NCI-H226 (cell line): ENCODE results near the gene GABARAPL2.
"Not testable (repeated sequence)": the region's sequence is repeated elsewhere in the genome, so short reads cannot be mapped to it uniquely, and the experiment has no call there.

Source experiments
- DNase-seq: peaks from one replicate; pipeline ENCODE4 v3.0.0-alpha.2; 2015

GABARAPL2 gene, protein sequence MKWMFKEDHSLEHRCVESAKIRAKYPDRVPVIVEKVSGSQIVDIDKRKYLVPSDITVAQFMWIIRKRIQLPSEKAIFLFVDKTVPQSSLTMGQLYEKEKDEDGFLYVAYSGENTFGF

DNA sequence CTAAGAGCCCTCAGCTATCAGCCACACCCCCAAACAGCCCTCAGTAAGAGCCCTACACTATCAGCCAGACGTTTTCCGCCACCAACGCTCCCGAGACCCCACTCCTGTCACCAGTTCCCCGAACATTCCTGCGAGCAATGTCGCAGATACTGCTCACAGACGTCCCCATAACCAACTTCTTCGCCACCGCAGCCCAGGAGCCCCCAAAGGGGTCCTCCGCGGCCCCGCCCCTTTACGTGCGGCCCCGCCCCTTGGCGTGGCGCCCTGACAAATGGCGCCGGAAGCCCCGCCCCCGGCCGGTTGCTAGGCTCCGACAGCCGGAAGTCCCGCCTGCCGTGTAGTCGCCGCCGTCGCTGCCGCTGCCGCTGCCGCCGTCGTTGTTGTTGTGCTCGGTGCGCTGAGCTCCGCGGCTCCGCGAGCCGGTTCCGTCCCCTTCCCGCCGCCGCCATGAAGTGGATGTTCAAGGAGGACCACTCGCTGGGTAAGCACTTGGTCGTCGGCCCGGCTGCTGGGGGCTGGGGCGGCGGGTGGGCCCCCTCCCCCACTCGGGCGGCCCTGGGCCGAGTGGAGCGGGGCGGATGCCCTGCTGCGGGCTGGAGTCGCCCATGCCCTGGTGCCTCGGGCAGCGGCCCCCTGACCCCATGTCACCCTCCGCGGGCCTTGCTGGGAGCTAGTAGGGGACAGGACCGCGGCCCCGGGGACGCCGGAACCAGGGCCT, at the start of gene GABARAPL2:
TSS of gene GABARAPL2 (plus strand) at position 340 of the 718 bp plus-strand sequence. CDS start at position 448, 108 bp downstream.
- peak; percentile 46 for DNase-seq

DNA sequence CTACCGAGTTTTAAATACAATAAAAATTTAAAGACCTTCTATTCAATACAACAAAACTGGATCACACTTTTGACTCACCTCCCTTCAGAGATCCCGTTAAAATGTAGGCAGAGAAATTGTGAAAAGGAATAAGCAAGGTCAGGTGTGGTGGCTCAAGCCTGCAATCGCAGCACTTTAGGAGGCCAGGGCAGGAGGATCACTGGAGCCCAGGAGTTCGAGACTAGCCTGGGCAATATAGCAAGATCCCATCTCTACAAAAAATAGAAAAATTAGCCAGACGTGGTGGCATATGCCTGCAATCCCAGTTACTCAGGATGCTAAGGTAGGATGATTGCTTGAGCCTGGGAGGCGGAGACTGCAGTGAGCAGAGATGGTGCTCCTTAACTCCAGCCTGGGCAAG, 47.0 kb upstream of the GABARAPL2 start:
- DNase-seq = no peak

DNA sequence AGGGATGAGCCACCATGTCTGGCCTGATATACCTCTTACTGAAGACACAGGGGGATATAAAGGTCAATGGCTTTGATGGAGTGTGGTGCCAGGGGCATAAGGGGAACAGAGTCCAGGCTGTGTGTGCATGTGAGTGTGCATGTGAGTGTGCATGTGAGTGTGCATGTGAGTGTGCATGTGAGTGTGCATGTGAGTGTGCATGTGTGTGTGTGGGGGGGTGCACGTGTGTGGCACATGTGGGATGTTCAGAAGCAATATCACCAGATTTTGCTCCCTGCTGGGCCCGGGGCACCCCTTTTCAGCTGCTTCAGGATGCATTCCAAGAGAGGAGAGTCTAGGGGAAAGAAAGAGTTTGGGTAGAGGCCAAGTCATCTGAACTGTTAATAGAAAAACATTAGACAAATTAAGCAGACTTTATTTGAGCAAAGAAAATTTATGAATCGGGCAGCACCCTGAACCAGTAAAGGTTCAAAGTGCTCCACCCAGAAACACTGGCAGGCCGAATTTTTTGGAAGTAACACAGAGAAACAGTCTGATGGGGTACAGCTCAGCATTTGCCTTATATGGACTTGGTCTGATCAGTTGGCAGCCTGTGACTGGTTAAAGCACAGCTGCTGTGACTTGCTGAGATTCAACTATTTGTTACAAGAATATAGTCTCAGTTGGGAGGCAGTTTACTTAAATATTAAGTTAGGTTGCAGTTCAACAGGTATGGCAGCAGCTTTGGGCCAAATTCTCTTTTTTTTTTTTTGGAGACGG, 40.0 kb upstream of the GABARAPL2 start:
- DNase-seq = no peak

DNA sequence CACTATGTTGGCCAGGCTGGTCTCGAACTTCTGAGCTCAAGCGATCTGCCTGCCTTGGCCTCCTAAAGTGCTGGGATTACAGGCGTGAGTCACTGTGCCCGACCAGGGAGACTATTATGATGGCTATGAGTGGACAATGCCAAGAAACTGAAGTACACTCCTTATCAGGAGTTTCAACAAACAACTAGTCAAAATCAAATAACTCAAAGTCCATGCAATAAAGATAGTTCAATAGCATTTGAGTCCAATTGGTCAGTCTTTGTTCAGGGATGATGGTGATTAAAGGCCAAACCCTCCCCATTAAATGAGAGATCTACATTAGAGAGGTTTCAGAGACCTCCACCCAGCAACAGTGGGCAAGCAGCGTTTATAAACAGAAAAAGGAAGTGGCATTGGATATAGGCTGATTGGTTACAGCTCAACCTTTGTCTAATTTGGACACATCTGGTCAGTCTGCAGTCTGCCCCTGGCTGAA, 38.3 kb upstream of the GABARAPL2 start:
- no peak for DNase-seq

DNA sequence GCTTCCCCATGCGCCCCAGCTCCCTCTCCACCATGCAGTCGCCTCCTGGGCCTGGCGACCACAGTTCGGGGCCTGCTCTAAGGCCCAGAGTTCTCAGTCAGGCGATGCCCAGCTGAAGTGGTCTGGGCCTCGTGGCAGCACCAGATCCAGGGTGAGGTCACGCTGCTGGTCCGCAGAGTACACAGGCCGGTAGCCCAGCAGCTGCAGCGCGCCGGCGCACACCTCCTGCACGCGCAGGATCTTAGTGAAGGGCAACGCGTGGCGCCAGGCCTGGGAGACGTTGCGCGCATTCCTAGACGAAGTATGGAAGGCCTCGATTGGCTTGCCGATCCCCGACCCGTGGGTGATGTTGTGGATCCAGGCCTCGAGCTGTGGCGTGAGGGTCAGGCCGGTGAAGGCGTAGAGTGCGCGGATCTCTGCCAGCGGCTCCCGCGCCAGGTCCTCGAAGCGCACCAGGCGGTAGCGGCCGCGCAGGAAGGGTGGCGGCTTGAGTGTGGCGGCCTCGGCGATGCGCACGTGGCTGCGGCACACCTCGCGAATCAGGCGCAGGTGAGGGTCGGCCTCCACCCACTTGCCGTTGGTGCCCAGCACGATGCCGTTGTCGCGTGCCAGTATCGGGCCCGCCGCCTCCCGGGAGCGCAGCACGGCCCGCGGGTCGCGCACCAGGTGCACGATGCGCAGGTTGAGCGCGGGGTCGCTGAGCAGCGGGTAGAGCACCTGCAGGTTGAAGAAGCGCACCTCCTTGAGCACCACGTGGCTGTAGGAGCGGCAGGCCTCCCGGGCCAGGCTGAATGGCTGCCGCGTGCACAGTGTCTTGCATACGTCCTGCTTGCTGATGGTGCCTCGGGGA, 36.9 kb upstream of the GABARAPL2 start:
- DNase-seq = no peak

DNA sequence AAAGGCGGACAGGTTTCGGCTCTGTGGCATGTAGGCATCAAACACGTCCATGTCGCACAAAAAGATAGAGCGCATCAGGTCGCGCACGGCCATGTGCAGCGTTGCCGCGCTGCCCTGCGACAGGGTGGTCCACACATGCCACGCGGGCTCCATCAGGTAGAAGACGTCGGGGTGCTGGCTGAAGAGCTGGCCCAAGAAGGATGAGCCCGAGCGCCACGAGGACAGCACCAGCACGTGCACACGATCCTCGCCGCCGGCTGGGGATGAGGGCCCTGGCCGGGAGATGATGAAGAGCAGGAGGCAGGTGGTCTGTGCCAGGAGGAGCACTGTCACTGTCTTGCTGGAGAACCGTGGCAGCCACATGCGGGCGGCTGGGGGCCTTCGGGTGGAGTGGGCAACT, 36.2 kb upstream of the GABARAPL2 start:
- DNase-seq = no peak

DNA sequence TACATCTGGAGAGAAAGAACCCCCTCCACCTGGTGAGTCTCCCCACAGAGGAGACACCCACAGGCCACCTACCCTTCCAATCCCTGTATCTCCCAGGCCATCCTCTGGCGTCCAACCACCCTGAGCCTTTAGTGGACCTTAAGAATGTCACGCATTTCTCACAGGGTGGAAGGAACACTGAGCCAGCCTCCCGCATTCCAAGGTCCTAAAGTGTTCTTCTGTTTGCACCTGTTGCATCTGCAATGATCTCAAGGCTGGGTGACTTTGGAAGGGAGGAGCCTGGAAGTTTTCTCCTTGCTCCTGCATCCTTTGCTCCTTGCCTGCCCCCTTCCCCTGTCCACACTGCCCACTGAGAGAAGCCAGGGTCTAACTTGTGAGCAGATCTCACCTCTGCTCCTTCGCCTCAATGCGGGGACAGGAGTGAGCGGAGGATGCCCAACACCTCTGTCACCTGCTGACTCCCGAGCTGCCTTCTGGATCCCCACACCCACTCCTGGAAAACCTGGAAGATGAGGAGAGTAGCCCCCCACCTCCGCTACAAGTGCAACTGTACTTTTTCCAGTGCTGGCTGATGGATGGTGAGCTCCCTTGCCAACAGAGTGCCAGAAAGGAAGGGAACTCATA, 33.9 kb upstream of the GABARAPL2 start:
- DNase-seq = no peak

DNA sequence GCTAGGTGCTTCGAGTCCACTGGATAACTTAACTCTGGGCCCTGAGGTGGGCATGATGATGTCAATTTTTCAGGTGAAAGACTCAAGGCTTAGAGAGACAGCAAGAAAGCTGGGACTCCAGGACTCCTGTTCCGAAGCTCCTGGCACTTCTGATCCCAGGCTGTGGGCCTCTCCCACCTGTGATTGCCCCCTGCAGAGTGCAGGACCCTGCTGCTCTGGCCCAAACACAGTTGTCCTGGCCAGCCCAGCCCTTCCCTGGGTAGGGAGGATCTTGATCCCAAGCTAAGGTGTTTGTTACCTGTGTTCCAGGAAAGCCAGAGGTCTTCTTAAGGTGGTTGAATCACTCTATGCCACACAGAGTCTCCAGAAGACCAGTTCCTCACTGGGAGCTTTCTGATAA, 33.4 kb upstream of the GABARAPL2 start:
- no peak for DNase-seq

DNA sequence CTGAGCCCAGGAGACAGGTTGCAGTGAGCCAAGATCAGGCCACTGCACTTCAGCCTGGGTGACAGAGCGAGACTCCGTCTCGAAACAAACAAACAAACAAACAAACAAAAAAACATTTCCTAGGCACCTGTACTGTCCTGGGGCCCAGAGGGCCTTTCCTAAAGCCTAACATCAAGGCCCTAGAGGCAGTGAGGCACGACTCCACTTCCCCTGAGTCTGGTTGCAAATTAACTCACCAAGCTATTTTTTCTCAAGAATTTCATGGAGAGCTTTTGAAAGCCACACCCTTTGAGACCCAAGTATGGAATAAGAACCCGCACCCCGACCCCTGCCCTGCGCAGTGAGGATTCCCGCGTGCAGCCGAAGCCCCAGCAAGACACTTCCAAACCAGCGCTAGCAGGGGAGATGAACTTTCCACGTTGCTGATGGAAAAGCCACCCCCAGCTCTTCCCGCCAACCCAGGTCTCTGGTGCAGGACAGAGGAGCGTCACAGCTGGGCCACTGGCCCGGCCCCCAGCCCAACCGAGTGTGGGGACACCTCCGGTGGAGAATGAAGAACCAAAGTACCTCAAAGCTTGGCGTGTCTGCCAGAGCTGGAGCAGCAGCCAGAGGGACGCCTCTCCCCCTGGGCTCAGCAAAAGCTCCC, 31.5 kb upstream of the GABARAPL2 start:
- DNase-seq = no peak

DNA sequence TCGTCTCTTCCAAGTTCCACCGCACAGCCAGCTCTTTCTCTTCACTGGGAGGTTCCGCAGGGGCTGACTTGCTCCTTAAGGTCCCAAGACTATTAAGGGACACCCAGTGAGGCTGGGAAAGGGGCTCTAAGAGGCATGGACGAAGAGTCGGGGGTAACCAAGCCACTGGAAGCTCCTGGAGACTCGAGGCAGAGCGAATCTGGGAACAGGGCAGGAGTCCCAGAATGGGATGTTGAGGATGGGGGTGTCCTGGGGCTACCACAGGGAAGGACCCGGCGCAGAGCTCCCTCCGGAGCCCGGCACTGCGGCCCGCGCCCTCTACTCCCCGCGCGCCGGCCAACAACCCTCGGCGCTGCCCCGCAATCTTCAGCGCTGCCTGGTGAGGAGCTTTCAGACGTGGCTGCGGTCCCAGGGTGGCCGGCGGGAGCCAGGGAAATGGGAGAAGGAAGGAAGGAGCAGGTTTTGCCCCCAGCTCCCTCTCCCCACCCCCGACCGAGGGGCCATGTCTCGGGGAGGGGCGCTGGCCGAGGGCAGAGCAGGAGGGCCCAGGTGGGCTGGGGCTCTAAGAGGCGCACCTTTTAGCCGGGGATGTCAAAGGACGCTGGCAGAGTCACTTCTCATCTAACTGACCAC, 30.9 kb upstream of the GABARAPL2 start:
- DNase-seq = no peak

DNA sequence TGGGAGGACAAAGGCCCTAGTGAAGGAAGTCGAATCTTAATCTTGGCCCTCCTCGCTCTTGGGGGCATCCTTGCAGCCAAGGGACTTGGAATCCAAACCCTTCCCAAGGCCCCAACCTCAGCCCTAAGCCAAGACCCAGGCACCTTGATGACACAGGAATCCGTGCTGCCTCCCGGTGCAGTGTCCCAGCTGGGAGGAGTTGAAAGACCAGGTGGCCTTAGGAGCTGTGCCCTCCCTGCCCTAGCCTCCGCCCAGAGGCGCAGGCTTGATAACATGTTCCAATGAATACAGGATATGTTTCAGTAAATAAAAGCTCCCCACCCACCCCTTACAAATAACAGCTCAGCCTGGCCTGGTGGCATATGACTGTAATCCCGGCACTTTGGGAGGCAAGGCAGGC, 30.3 kb upstream of the GABARAPL2 start, which contains the start of gene CHST5:
TSS of gene CHST5 (minus strand) at position 208 of the 400 bp plus-strand sequence. CDS start 5,724 bp downstream, outside the sequence.
- DNase-seq = no peak

DNA sequence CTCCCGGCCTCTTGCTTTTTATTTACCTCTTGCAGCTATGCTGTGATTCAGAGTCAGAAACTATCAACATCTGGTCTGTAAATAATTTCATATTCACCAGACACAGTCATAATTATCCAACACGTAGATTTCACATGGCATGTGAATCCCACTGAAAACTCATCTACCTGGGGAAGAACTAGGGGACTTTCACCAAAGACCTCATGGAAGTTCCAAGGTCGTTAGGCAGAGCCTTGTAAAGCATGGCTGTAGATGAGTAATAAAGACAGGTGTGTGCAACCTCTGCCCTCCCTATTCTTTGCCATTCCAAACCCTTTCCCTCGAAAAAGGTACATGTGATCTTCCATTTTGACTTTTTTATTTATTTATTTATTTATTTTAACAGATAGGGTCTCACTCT, 28.4 kb upstream of the GABARAPL2 start:
- no peak for DNase-seq

DNA sequence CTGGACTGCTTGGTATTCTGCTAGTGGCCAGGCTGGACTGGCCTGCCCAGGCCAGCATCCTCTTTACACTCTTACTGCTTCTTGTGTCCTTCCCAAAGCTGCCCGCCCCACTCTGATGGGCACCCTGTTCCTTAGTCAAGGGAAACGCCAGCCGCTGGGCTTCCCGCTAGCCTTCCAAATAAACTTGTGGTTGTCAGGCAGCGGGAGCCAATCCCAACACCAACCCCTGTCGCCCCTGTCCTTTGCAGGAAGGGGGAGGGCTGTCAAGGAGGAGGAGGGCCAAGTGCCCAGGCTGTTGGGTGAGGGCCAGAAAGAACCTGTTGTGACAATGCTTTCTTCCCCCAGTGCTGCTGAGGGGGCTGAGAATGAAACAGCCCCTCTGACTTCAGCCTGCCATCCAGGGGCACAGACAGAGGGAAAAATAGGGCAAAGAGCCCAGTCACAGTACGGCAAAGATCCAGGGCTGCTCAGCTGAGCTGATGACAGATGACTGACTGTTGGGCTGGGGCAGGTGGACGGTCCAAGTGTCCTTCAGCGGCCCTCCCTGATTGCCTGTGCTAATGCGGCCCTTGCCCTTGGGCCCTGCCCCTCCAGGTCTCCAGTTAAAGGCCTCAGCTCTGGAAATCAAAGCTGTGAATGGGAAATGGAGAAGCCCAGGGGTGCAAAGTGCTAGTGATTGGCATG, 27.2 kb upstream of the GABARAPL2 start:
- DNase-seq = not testable (repeated sequence)

DNA sequence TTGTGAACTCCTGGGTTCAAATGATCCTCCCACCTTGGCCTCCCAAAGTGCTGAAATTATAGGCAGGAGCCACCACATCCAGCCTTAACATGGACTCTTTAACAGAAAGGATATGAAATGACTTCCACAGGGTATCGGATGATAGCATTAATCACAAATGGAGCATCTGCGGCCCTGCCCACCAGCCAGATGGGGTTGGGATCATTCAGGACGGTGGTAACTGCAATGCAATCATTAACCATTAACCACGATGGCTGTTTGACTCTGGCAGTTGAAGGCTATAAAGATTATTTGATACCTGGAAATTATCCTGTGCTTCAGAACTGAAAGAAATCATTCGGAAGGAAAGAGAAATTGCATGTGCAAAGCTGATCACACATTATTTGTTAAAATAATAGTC, 24.9 kb upstream of the GABARAPL2 start:
- DNase-seq = no peak

DNA sequence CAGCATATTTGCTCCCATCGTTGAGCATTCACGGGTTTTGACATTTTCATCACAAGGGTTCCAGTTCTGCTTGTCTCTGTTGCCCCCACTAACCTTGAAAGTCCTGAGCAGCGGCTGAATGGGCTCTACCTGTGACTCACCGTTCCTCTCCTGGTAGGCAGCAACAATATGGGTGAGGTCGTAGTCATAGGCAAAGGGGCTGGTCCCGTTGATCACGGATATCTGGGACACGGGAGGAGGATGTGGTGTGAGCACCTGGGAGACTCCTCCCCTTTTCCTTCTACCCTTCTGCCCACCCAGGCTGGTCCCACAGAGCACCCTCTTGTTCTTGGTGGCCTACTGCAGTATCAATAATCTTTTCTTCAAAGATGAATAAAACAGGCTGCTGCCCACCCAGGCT, 23.7 kb upstream of the GABARAPL2 start:
- DNase-seq = not testable (repeated sequence)

DNA sequence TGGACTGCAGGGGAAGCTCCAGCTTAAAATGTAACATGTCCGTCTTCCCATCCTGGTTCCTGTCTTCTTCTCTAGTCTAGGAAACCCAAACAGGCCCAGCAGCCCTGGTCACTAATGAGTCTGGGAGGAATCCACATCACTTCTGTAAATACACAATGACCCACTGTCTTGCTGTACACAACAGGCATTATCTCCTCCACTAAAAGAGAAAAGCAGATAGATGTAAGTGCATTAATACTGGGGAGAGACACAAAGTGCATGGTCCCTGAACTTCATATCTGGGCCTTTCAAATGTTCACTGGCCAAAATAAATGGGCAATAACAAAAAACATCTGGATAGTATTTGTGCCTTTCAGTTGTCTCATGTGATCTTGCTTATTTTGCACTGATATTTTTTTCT, 20.3 kb upstream of the GABARAPL2 start:
- not testable (repeated sequence) for DNase-seq

DNA sequence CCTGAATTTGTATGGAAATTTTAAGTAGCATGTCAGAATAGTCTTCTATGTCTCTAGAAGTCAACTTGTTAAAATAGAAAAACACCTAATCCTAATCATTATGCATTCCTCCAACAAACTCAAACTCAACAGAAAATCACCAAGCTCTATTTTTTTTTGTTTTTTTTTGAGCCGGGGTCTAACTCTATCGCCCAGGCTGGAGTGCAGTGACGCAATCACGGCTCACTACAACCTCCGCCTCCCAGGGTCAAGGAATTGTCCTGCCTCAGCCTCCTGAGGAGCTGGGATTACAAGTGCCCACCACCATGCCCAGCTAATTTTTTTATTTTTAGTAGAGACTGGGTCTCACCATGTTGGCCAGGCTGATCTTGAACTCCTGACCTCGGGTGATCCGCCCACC, 19.9 kb upstream of the GABARAPL2 start:
- DNase-seq = no peak

DNA sequence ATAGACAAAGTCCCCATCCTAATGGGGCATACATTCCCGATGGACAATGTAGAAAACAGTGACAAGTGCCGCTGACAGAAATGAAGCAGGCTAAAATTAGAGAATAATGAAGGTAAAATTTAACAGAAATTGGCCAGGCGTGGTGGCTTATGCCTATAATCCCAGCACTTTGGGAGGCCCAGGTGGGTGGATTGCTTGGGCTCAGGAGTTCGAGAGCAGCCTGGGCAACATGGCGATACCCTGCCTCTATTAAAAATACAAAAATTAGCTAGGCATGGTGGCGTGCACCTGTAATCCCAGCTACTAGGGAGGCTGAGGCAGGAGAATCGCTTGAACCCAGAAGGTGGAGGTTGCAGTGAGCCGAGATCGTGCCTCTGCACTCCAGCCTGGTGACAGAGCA, 17.7 kb upstream of the GABARAPL2 start:
- not testable (repeated sequence) for DNase-seq

DNA sequence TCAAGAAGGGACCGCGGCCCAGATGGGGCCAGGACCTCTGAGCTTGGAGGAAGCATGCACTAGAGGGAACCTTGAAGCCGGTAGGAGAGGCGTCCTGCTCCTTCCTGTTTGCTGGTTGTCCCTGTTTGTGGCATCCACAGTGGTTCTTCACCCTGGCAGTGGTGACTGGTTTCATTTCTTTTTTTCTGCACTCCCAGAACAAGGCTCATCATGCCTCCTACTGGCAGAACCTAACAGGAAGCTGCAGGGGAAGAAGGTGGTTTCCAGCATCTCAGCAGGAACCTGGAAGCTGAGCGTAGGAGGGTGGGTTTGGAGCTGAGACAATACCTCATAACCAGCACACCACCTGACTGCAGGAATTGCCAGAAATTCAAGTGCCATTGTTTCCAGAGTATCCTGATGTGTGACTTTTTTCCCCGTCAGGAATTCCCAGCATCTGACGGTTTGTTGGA, 15.9 kb upstream of the GABARAPL2 start:
- peak; percentile 59 for DNase-seq

DNA sequence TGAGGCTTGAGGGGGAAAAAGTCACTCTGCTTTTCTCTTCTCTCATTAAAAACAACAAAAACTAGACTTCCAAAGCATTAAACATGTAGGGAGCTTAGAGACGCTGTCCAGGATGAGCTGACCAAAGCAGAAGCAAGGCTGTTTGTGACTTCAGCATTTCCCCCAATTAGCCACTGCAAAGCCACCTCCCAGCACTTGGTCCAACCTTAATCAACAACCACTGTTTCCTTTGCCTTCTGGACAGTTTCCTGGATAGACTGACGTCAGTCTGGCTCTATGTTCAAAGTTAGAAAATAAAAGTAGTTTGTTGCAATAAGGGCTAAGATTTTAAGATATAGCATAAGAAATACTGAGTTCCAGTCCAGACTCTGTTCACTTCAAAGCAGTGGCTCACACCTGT, 13.2 kb upstream of the GABARAPL2 start:
- DNase-seq = no peak
